ENCODE results near the gene ENC1.

- no peak for TF ChIP-seq EZH2 (IDR thresholded peaks at IDR 0.05)
- no peak for TF ChIP-seq POLR2AphosphoS5 (IDR thresholded peaks at IDR 0.05; ENCODE audit: borderline replicate concordance, low read depth, low read length)
These were observed 6.8 kb downstream of the ENC1 start for GRCh38 chr5:74633695-74634094.
